ENCODE data around the gene TUSC2.

TUSC2 gene

DNA sequence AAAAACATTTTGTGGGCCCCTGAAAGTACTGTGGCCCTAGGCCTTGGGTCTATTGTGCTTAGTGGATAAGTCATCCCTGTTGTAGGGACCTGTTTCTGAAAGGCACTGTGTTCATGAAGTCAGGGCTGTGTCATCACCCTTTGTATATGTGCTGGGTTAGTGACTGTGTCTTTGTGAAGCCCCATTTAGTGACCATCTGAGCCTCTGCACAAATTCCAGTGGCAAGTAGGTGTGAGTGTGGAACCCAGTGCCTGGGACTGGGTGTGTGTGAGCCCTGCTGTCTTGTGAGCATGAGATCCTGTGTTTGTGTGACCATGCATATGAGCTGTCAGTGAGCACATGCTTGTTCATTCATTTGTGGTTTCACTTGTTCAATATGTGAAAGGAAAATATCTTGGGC lies 23.4 kb downstream of the TUSC2 start:
- Mint-ChIP-seq H3K27me3 (ENCODE audit: low read depth) (no peaks in the 10 kb centered on the region), H3K9me3 (peaks cover 2% of the 10 kb centered on the region), H3K4me3 (no peak overlapping the region), H3K4me1 (ENCODE audit: low read depth) (peaks cover 13% of the 10 kb centered on the region), H3K27ac (no peak overlapping the region), H3K36me3 (ENCODE audit: low read depth) (no peaks in the 10 kb centered on the region)
- DNase-seq (ENCODE audit: low spot score): no peak

DNA sequence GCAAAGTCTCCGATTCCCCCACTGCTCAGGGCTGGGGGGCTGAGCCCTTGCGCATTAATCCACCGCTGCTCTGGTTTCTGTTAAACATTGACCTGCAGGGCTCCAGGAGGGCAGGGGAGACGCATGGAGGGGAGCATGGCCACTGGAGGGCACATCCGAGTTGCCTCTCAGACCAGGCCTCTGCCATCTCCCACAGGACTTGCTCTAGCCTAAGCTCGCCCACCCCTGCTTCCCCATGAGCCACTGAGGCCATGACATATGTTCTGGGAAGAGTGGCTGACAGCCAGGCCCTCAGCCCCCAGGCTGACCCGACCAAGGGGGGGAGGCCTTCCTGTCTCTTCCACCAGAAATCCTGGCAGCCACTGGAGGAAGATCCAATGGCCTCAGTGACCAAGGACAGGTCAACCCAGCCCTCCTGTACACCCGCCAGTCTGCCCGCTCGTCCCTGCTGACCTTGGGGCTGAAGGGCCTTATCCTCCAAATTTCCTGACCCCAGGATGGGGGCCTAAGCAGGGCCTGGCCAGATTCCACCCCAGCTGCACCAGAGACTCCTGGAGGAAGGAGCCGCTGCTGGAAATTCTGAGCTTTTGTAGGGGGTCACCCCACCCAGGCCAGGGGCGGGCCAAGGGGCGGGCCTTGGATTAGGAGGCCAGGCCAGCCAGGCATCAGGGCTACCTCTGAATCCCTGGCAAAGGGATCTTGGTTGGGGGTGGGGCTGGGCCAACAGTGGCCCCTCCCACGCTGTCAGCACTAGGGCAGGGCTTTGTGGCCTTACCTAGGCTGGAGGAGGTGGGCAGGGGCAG lies 24.8 kb downstream of the TUSC2 start, which contains the start of gene HYAL1:
TSS of gene HYAL1 (minus strand) at position 562 of the 803 bp plus-strand sequence. CDS start 618 bp downstream, outside the sequence.
- no peak for DNase-seq (ENCODE audit: low spot score)
- H3K9me3 Mint-ChIP-seq: no peaks in the 10 kb centered on the region
- H3K27ac Mint-ChIP-seq: peak within 1 kb of the TSS; percentile 10
- H3K4me3 Mint-ChIP-seq: no peak within 1 kb of the TSS
- H3K27me3 Mint-ChIP-seq (ENCODE audit: low read depth): no peaks in the 10 kb centered on the region
- peaks cover 14% of the 10 kb centered on the region for H3K4me1 Mint-ChIP-seq (ENCODE audit: low read depth)
- H3K36me3 Mint-ChIP-seq (ENCODE audit: low read depth): no peaks in the 10 kb centered on the region

DNA sequence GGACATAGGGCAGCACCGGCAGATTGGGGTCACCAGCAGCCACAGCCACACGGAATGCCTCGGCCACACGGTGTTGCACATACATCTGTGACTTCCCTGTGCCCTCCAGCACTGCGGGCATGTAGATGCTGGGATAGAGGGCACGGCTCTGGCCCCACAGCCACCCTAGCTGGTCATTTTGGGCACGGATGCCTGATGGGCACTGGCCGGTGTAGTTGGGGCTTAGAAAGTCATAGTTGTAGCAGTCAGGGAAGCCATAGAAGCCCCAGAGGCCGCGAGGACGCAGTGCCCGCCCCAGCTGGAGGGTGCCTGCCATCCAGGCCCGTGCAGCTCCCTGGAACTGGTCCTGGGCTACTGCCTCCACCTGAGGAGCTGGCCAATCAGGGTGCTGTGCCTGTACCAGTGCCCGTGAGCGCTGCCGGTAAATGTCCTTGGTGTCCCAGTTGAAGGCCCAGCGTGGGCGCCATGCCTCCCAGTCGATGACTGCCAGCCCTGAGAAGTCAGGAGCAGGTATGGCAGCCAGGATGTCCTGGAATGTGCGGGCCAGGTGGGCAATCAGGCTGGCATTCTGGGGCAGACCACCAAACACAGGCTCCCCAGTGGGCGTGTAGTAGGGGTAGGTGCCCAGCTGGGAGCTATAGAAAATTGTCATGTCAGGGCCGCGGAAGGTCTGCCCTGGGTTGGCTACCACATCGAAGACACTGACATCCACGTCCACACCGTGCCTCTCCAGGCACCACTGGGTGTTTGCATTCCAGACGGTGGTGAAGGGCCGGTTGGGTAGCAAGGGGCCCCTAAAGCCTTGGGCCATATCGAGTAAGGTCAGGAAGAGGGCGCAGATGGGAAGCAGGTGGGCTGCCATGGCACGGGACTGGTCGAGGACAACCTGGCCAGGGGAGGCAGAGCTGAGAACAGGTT lies 25.7 kb downstream of the TUSC2 start:
- Mint-ChIP-seq H3K27me3 (ENCODE audit: low read depth) (no peaks in the 10 kb centered on the region), H3K27ac (peak overlapping the region; percentile 45), H3K9me3 (no peaks in the 10 kb centered on the region), H3K4me3 (no peak overlapping the region), H3K36me3 (ENCODE audit: low read depth) (no peaks in the 10 kb centered on the region), H3K4me1 (ENCODE audit: low read depth) (peaks cover 20% of the 10 kb centered on the region)
- DNase-seq (ENCODE audit: low spot score): no peak

DNA sequence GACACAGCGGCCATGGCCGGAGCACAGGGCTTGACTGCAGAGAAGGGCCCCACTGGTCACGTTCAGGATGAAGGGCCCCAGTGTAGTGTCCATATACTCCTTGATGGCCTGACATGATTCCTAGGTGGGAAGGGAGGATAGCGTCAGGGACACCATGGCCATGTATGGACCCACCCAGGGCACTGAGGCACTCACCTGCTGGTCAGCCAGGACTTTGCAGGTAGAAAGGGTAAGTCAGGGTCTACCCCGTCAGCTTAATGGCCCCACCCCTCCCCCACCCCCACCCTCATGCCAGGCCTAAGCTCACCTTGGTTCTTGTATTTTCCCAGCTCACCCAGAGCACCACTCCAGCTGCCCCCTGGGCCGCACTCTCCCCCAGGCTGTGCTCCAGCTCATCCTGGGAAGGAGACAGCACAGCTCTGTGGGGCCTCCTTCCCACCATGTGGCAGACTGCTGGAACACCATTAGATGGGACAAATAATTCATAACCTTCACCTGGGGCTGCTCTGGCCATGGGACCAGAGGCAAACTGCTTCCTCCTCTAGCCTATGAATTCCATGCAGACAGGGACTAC lies 27.3 kb downstream of the TUSC2 start:
- DNase-seq (ENCODE audit: low spot score): no peak
- H3K4me1 Mint-ChIP-seq (ENCODE audit: low read depth): peaks cover 24% of the 10 kb centered on the region
- peak overlapping the region; percentile 98 for H3K4me3 Mint-ChIP-seq
- H3K9me3 Mint-ChIP-seq: no peaks in the 10 kb centered on the region
- peaks cover 2% of the 10 kb centered on the region for H3K36me3 Mint-ChIP-seq (ENCODE audit: low read depth)
- H3K27me3 Mint-ChIP-seq (ENCODE audit: low read depth): no peaks in the 10 kb centered on the region
- peak overlapping the region; percentile 99 for H3K27ac Mint-ChIP-seq

DNA sequence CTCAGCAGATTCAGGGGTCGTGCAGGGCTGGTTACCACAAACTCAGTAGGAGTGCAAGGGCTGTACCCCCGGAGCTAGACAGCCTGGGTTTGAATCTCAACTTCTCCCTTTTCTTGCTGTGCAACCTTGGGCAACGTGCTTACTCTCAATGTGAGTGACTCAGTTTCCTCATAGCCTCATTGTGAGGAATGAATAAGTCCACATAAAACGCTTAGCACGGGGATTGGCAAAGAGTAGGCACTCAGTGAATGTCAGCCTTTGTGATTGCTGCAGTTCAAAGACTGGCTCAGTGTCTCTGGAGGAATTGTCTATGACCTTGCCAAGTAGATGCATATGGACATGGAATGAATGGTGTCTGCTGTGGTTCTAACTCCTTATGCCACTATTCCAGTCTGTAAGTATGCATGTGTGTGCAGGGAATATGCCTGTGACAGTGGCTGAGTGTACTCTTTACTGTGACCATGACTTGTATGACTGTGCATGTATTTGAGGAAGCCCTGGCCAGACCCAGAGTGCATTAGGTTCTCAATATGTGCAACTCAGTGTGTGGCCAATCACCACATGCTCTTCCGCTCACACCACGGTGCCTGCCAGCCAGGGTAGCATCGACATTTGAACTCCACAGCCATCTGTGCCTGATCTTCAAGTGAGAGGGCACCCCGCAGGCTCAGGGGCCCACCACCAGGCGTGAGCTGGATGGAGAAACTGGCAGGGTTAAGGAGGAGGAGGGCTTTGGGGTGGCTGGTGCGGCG lies 27.9 kb downstream of the TUSC2 start:
- Mint-ChIP-seq H3K27me3 (ENCODE audit: low read depth) (no peaks in the 10 kb centered on the region), H3K9me3 (no peaks in the 10 kb centered on the region), H3K27ac (peak overlapping the region; percentile 99), H3K4me1 (ENCODE audit: low read depth) (peaks cover 24% of the 10 kb centered on the region), H3K4me3 (peak overlapping the region; percentile 98), H3K36me3 (ENCODE audit: low read depth) (peaks cover 2% of the 10 kb centered on the region)
- peak; percentile 23 for DNase-seq (ENCODE audit: low spot score)

DNA sequence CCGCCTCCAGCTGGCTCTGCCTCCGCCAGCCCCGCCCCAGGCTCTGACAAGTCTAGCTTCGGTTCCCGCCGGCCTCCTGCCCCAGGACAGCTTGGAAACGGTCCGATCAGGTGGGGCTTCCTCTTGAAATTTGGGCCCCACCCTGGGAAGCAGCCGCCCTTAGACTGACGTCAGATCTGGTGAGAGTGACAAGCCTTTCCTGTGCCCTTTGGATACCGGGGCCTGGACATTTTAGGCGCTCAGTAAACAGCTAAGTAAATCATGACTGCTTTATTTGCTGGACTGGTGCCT lies 28.4 kb downstream of the TUSC2 start:
- peak overlapping the region; percentile 99 for H3K27ac Mint-ChIP-seq
- peaks cover 2% of the 10 kb centered on the region for H3K36me3 Mint-ChIP-seq (ENCODE audit: low read depth)
- H3K4me1 Mint-ChIP-seq (ENCODE audit: low read depth): peaks cover 24% of the 10 kb centered on the region
- DNase-seq (ENCODE audit: low spot score): no peak
- H3K9me3 Mint-ChIP-seq: no peaks in the 10 kb centered on the region
- H3K4me3 Mint-ChIP-seq: peak overlapping the region; percentile 98
- H3K27me3 Mint-ChIP-seq (ENCODE audit: low read depth): no peaks in the 10 kb centered on the region

DNA sequence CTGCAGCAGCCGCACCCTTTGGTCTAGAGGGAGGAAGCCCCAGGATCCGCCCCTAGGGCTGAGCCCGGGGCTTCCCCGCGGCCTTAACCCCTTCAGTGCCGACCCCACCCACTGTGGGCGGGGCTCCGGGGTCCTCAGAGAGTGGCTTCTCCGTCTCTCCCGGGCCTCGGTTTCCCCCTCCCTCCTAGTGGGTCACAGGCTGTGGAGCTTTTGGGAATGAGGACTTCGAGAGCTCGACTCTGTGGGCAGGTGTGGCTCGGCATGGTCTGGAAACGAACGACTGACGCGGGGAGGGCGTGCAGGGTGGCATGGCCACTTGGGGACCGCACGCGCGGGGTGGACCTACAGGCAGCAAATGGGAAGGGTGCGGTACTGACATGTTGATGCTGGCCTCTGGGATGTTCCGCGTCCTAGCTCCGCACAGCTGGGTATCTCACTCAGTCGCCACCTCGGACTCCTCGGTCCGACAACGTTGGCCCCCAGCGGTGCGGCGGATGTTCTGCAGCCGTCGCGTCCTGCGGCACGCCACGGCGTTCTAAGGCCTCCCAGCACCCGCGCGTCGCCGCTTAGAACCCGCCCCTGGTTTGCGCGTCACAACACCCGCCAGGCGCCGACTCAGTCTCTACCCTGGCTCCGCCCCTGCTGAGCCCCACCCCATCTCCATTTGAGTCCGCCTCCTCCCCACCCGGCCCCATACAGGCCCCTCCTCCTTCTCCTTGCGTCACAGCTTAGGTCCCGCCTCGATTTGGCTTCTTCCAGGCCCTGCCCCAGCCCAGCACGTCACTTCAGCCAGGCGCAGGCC lies 29.0 kb downstream of the TUSC2 start, which contains the start of the genes HYAL3 and NAA80:
TSS of gene HYAL3 (minus strand) at position 570 of the 802 bp plus-strand sequence. CDS start 3,803 bp downstream, outside the sequence.
TSS of gene NAA80 (minus strand) at position 570 of the 802 bp plus-strand sequence. CDS start 1,942 bp downstream, outside the sequence.
- Mint-ChIP-seq H3K4me3 (peak within 1 kb of the TSS; percentile 98), H3K4me1 (ENCODE audit: low read depth) (peaks cover 22% of the 10 kb centered on the region), H3K27me3 (ENCODE audit: low read depth) (no peaks in the 10 kb centered on the region), H3K36me3 (ENCODE audit: low read depth) (peaks cover 2% of the 10 kb centered on the region), H3K9me3 (no peaks in the 10 kb centered on the region), H3K27ac (peak within 1 kb of the TSS; percentile 99)
- DNase-seq (ENCODE audit: low spot score): peak; percentile 98

DNA sequence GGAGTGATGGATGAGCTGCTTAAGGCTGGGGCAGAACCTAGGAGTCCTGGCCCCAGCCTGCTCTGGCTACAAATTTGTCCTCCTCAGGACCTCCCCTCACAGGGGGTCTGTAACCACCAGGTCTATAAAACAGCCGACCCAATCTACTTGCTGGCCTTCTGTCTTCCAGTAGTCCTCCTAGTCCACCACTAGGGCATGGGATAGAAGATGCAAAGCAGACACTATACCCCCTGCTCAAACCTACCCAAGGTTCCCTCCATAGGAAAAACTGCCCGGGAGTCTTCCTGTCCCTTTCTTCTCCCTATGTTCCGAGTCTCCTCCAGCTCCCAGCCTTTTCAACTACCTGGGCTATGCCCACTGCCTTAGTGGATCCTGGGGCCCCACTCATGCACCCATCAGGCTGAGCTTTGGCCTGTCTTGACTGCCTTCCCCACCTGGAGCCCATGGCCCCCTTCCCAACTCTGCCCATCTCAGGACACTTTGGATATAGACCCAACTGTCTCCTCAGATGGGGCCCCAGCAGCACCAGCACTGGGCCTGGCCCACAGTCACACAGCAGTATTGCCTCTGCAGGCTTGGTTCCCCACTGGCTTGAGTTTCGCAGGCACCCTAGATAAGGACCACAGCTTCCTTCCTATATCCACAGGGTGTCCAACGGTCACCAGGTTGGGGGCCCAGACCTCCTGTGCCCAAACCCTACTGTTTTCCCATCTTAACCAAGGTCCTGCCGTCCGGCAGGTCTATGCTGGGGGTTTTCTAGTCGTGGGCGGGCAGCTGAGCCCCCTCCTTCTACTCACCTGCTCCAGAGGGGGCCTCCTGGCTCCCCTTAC lies 29.9 kb downstream of the TUSC2 start:
- H3K36me3 Mint-ChIP-seq (ENCODE audit: low read depth): peaks cover 2% of the 10 kb centered on the region
- H3K9me3 Mint-ChIP-seq: no peaks in the 10 kb centered on the region
- peak overlapping the region; percentile 98 for H3K4me3 Mint-ChIP-seq
- H3K27ac Mint-ChIP-seq: peak overlapping the region; percentile 99
- DNase-seq (ENCODE audit: low spot score): no peak
- H3K27me3 Mint-ChIP-seq (ENCODE audit: low read depth): no peaks in the 10 kb centered on the region
- peaks cover 22% of the 10 kb centered on the region for H3K4me1 Mint-ChIP-seq (ENCODE audit: low read depth)

DNA sequence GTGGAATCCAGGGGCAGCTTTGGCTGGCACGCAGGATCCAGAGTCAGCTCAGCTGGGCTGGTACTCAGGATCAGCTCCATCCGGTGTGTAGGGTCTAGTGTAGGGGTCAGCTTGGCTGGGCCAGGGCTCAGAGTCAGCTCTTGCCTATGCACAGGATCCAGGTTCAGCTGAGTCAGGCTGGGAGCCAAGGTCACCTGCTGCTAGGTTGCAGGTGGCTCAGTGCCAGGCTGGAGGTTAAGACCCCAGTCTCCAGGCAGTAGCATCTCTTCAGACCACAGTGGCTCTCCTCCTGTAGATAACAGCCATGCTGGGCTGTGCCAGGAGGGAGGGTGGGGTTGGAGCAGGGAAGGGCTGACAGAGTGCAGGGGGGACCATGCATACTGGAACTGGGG lies 30.6 kb downstream of the TUSC2 start:
- no peak for DNase-seq (ENCODE audit: low spot score)
- Mint-ChIP-seq H3K4me3 (peak overlapping the region; percentile 98), H3K36me3 (ENCODE audit: low read depth) (peaks cover 2% of the 10 kb centered on the region), H3K9me3 (no peaks in the 10 kb centered on the region), H3K4me1 (ENCODE audit: low read depth) (peaks cover 28% of the 10 kb centered on the region), H3K27me3 (ENCODE audit: low read depth) (no peaks in the 10 kb centered on the region), H3K27ac (peak overlapping the region; percentile 99)

DNA sequence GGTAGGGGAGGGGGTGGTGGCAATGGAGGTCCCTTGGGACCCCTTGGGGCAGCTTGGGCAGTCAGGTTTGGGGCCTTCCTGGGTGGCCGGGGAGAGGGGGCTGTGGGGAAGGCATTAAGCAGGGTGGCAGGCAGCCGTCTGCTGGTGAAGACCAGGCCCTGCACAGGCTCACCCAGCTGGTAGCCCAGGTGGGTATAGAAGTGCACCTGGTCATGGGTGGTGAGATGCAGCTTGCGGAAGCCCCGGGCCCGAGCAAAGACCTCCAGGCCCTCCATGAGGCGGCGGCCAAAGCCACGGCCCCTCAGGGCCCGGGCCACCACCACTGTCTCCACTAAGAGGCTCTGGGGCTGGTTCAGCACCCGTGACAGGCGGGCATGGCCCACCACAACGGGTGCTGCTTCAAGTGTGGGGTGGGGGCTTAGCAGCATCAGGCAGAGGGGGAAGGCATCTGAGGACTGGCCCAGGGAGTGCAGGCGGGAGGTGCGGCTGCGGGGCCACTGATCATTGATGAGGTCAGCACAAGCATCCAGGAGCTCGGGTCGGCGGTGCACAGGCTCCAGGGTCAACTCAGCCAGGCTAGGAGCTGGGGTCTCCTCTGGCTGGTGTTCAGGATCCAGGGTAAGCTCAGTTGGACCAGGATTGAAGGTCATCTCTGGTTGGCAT lies 31.2 kb downstream of the TUSC2 start:
- Mint-ChIP-seq H3K27me3 (ENCODE audit: low read depth) (no peaks in the 10 kb centered on the region), H3K4me3 (peak overlapping the region; percentile 52), H3K4me1 (ENCODE audit: low read depth) (peaks cover 29% of the 10 kb centered on the region), H3K36me3 (ENCODE audit: low read depth) (peaks cover 2% of the 10 kb centered on the region), H3K27ac (peak overlapping the region; percentile 99), H3K9me3 (no peaks in the 10 kb centered on the region)
- DNase-seq (ENCODE audit: low spot score): no peak

DNA sequence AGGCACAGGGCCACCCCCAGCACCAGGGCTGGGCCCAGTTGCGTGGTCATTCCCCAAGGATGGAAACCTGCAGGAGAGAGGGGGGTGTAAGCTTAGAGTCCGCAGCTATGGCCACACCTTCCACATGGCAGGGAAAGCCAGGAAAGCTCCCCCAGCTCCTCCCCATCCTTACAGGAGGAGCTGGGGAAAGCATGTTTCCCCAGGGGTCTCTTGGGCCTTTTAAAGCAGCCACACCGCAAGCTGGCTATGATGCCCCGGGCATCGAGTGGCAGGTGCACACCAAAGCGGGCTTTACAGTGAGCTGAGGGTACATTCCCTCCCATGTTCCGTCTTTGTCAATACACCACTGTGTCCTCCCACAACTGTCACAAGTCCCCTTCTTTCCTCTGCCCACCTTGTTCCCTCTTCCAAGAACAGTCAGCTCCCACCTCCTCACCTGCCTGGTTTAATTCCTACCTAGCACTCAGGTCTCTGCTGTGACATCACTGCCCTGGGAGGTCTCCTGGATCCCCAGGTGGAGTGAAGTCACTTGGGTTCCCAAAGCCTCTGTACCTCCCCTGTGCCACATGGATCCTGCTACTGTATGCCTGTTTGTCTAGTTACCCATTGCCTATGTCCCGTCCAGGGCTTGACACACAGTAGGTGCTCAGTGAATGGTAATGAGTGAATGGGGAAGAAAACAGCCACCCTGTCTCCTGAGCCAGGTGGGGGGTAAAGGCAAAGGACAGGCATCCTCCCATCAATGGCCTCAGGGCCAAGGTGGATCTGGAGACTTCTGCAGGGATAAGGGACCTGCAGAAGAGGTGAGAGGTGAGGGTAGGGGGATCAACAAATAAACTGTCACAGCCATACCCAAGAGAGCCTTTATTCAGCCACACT lies 32.2 kb downstream of the TUSC2 start:
- no peak overlapping the region for H3K4me3 Mint-ChIP-seq
- H3K4me1 Mint-ChIP-seq (ENCODE audit: low read depth): peaks cover 33% of the 10 kb centered on the region
- peaks cover 6% of the 10 kb centered on the region for H3K36me3 Mint-ChIP-seq (ENCODE audit: low read depth)
- no peaks in the 10 kb centered on the region for H3K27me3 Mint-ChIP-seq (ENCODE audit: low read depth)
- no peak for DNase-seq (ENCODE audit: low spot score)
- H3K9me3 Mint-ChIP-seq: no peaks in the 10 kb centered on the region
- peak overlapping the region; percentile 10 for H3K27ac Mint-ChIP-seq

All from T-helper 2 cell treated with Interferon-gamma antibody and Interleukin-4, amounts not matched to agents 5 μg/mL and 100 μg/mL, for 36 hours (primary cell).